ENCODE measurements around the gene FA2H.
A peak's percentile ranks its signal among the peaks of the same experiment; 100 is the strongest.
"Not testable (repeated sequence)": the region's sequence is repeated elsewhere in the genome, so short reads cannot be mapped to it uniquely, and the experiment has no call there.

The FA2H gene, protein sequence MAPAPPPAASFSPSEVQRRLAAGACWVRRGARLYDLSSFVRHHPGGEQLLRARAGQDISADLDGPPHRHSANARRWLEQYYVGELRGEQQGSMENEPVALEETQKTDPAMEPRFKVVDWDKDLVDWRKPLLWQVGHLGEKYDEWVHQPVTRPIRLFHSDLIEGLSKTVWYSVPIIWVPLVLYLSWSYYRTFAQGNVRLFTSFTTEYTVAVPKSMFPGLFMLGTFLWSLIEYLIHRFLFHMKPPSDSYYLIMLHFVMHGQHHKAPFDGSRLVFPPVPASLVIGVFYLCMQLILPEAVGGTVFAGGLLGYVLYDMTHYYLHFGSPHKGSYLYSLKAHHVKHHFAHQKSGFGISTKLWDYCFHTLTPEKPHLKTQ

DNA sequence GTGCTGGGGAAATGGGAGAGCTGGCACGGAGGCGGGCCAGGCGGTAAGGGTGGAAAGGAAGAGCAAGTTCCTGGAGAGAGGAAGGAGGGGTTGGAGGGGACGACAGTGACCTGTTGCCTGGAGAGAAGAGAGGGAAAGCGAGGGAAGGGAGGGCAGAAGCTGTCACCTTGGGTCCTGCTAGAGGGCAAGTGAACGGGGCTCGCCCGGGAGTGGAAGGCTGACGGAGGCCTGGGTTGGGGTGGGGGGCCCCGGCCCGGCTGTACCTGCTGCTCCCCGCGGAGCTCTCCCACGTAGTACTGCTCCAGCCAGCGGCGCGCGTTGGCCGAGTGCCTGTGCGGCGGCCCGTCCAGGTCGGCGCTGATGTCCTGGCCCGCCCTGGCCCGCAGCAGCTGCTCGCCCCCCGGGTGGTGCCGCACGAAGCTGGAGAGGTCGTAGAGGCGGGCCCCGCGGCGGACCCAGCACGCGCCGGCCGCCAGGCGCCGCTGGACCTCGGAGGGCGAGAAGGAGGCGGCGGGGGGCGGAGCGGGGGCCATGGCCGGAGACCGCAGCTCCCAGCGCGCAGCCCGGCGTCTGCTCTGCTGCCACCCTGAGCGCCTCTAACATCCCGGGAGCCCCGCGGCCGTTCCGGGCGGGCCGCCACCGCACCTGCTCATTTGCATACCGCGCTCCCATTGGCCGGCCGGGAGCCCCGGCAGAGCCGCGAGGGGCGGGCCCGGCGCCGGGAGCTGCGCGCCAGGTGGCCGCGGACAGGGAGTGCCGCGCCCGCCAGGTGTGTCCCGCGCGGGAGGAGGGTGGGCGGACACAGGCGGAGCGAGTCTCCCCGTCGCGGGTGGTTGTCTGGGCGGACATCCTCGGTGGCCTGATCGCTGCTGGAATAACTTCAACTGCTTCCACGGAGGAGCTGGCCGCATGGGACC, at the start of gene FA2H:
FA2H (minus strand) TSS at position 598 of the 917 bp plus-strand sequence; CDS start at position 533, 65 bp downstream.
- DNase-seq = peak; percentile 73

DNA sequence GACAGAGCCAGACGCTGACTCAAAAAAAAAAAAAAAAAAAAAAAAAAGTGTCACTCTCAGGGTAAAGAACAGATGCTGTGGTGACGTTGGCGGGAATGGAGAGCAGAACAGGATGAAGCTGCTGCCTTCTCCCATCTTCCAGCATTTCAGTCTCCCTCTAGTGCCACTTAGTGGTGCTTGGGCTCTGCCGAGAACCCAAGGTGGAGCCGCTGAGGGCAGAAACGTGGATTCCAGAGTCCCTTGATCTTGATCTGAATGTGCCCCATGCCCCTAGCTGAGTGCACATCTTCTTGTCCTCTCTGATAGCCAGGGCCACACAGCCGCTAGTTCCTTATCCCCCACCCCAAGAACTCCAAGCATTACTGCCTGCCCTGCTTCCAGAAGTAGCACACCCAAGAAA, 43.2 kb upstream of the FA2H start:
- DNase-seq = no peak

- peak; percentile 78 for DNase-seq
These were observed 38.6 kb upstream of the FA2H start for GRCh38 chr16:74813109-74813641.

- no peak for DNase-seq
These were observed 37.3 kb upstream of the FA2H start for GRCh38 chr16:74811911-74812310.

- DNase-seq = not testable (repeated sequence)
These were observed 36.6 kb upstream of the FA2H start for GRCh38 chr16:74811216-74811615.

DNA sequence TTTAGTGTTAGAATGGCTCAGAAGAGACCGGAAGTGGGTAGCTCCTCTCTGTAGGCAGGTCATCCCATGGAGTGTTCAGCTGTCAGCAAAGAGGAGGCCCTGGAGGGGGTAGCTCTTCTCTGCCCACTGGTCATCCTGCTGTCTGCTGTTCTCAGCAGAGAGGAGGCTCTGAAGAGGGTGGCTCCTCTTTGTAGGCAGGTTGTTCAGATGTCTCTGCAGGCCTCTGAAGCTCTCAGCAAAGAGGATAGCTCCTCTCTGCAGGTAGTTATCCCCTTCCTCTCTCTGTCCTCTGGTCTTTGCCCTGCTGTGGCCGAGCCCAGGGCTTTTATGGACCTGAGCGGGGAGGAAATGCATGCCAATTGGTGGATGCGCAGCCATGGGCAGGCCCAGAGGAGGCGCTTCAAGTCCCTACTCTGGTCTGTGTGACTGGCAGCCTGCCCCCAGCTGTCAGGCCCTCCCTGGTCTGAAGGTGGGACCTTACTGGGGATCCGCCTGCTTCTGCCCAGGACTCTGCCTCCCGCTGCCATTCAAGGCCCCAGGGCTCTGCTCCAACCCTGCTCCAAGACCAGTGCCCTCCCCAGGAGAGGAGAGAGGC, 32.5 kb upstream of the FA2H start:
- no peak for DNase-seq

GRCh38 chr16:74800216-74800871, 25.7 kb upstream of the FA2H start:
- no peak for DNase-seq

GRCh38 chr16:74797414-74797813, 22.8 kb upstream of the FA2H start:
- no peak for DNase-seq

DNA sequence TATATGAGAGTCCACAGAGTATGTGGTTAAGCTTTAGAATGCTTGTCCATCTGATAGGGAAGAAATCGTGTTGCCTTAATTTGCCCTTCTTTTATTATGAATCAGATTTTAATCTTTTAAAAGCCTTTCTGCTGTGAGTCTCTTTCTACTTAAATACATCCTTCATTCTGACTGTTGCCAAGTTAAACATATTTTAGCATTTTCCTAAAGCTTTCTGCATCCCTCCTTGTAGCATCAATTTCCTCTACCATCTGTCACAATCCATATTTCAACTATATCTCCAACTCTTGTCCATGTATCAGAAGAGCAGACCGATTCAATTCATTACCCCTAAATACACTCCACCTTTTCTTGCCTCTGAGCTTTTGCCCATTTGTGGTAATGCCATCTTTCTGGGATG, 20.5 kb upstream of the FA2H start:
- no peak for DNase-seq

- no peak for DNase-seq
These were observed 20.0 kb upstream of the FA2H start for GRCh38 chr16:74794668-74795067.

- DNase-seq = no peak
These were observed 19.0 kb upstream of the FA2H start for GRCh38 chr16:74793571-74793970.

DNA sequence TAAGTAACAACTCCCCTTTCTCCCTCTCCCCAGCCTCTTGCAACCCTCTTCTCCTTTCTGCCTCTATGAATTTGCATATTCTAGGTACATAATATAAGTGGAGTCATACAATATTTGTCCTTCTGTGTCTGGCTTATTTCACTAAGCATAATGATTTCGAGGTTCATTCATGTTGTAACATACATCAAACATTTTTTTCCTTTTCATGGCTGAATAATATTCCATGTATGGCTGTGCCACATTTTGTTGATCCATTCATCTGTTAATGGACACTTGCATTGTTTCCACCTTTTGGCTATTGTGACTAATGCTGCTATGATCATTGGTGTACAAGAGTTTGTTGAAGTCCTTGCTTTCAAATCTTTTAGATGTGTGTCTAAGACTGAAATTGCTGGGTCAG, 17.6 kb upstream of the FA2H start:
- DNase-seq = no peak

- not testable (repeated sequence) for DNase-seq
These were observed 17.1 kb upstream of the FA2H start for GRCh38 chr16:74791749-74792148.

DNA sequence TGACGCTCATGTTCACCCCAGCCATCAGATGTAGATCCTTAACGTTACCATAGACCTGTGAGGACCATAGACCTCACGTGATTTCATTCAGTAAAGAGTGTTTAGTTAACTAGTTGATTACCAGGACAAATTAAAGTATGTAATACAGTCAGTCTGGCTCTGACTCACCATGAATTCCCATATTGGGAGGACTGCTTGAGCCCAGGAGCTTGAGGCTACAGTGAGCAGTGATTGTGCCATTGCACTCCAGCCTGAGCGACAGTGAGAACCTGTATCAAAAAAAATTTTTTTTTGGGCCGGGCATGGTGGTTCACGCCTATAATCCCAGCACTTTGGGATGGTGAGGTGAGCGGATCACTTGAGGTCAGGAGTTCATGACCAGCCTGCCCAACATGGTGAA, 13.5 kb upstream of the FA2H start:
- DNase-seq = no peak

DNA sequence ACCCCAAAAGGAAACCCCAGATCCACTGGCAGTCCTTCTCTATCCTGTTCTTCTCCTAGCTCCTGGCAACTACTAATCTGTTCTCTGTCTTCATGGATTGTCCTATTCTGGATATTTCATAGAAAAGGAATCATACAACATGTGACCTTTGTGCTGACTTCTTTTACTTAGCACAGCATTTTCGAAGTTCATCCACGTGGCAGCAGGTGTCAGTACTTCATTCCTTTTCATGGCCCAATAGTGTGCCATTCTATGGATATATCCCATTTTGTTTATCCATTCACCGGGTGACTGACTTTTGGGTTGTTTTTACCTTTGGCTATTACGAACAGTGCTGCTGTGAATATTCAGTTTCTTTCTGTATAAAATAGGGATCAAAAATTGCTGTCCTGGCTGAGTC, 10.4 kb upstream of the FA2H start:
- DNase-seq = no peak

DNA sequence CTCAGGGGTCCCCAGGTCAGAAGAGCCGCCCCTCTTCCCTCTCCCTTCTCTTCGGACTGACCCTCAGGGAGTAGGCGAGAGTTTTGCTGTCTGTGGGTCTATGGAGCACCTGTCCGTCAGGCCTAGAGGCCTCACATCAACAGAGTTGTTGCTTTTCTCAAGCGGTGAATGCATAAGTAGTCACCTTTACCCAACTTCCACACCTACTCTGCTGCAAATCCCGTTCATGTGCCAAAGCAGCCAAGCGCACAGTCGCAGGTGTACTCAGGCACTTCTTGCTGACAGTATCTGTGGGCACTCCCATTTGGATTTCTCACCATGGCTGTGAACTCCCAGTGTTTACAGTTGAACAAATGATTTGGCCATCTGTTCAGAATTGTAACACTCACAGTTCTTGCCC, 4.0 kb upstream of the FA2H start:
- no peak for DNase-seq

GRCh38 chr16:74776926-74777325, 2.3 kb upstream of the FA2H start:
- no peak for DNase-seq

GRCh38 chr16:74775255-74775654, 635 bp upstream of the FA2H start:
- no peak for DNase-seq

DNA sequence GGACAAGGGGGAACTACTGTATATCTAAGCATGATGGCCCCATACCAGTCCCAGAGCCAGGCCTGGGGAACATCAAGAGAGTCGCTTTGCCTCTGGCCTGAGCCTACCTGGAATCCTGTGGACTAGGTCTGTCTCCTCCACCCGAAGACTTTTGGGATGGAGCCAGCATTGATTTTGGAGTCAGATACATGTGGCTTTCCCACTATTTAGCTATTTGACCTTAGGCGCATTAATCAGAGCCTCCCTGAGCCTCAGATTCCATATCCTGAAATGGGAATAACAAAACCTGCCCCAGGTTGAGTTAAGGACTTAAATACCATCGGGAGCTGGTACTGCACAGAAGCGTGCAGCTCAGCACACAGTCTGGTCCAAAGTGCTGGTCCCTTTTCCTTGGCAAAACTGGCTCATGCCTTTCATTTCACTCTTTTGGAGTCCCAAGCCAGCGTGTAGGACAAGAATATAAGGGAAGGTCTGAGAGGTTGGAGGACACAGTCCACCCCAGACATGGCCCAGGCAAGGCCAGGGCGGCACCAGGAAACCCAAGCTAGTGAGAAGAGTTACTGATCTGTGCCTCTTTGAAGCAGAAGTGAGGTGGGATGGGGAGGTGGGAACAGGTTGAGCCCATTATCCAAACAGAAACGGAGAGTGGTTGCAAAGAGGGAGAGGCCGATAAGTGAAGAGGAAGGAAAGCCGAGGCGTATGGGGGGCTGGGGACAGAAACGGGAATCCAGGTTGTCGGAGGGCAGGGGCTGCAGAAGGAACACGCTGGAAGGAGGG, 986 bp downstream of the FA2H start:
- DNase-seq = no peak

- no peak for DNase-seq
These were observed 2.8 kb downstream of the FA2H start for GRCh38 chr16:74771656-74772315.

DNA sequence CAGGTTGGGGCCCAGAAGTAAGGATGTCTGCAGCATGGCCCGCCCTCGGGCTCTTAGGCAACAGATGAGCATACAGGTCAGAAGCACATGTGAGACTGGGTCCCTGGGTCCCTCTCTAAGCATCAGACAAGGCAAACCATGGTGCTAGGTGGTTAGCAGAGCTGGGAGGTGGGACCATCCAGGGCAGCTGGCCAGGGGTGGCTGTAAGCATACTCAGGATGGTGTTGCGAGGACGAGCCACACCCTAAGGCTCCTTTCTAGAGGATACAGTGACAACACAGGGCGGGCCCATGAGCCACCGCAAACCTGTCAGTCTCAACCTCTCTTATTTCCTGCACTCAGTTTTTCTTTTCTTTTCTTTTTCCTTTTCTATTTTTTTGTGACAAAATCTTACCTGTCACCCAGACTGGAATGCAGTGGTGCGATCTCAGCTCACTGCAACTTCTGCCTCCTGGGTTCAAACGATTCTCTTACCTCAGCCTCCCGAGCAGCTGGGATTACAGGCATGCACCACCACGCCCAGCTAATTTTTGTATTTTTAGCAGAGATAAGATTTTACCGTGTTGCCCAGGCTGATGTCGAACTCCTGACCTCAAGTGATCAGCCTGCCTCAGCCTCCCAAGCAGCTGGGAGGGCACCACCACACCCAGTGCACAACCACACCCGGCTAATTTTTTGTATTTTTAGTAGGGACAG, 3.6 kb downstream of the FA2H start:
- no peak for DNase-seq
